Ovary (tissue), 3 donors: ENCODE measurements around the gene LEMD2.

ENCODE experiments used
- CTCF ChIP-seq, 3 donors: fragments of 450-650 bp in 2 of 3; fragments of 200-600 bp in 1 of 3; IDR thresholded peaks; one replicate each; pipeline versions ENCODE4 v1.5.1 to v1.8.0; 2016 to 2022; ENCODE audit warnings: antibody characterized with exemption in 3 of 3, mild to moderate bottlenecking in 1 of 3
- EP300 ChIP-seq: sonication (generic); formaldehyde crosslinking; IDR thresholded peaks from one replicate; pipeline ENCODE4 v1.6.1; 2017; ENCODE audit warnings: antibody characterized with exemption
- donor health status: DM: no; HTN: no; CAD: no.

- no peak for TF ChIP-seq CTCF (IDR thresholded peaks at IDR 0.05)
- TF ChIP-seq EP300, result no peak
Measured at GRCh38 chr6:33746651-33747100, 42.3 kb downstream of the LEMD2 start, which contains the start of gene IP6K3.
